Mesodermal cell (in vitro differentiated cells): ENCODE results near the gene TRAPPC8.
"Not testable (repeated sequence)": the region's sequence is repeated elsewhere in the genome, so short reads cannot be mapped to it uniquely, and the experiment has no call there.

Experiments
- H3K27ac ChIP-seq: 2 replicates; pipeline ENCODE4 v1.7.0; 2013; ENCODE audit warnings: mild to moderate bottlenecking, low read depth, low read length, moderate library complexity; ENCODE audit not compliant: severe bottlenecking
- H3K36me3 ChIP-seq: 2 replicates; pipeline ENCODE4 v1.7.1; 2013; ENCODE audit warnings: mild to moderate bottlenecking, low read length, moderate library complexity; ENCODE audit not compliant: control insufficient read depth, insufficient read depth
- H3K4me1 ChIP-seq: one replicate; pipeline ENCODE4 v1.7.1; 2013; ENCODE audit warnings: mild to moderate bottlenecking, low read length; ENCODE audit not compliant: insufficient read depth, control insufficient read depth, poor library complexity, severe bottlenecking
- H3K4me3 ChIP-seq: 2 replicates; pipeline ENCODE4 v1.7.0; 2013; ENCODE audit warnings: low read length, control low read depth, mild to moderate bottlenecking; ENCODE audit not compliant: insufficient read depth, poor library complexity, severe bottlenecking; ENCODE audit errors: extremely low read depth
- H3K9me3 ChIP-seq: 2 replicates; pipeline ENCODE4 v1.7.1; 2013; ENCODE audit warnings: mild to moderate bottlenecking, low read length, moderate library complexity; ENCODE audit not compliant: control insufficient read depth
- WGBS, 2 experiments: methylation state at CpG; one replicate each; pipeline ENCODE4 v1.1.5; 2013; ENCODE audit warnings: missing lambda C conversion rate in 2 of 2; ENCODE audit not compliant: insufficient coverage in 2 of 2; 5-methylcytosine and 5-hydroxymethylcytosine counted together

The TRAPPC8 gene

DNA sequence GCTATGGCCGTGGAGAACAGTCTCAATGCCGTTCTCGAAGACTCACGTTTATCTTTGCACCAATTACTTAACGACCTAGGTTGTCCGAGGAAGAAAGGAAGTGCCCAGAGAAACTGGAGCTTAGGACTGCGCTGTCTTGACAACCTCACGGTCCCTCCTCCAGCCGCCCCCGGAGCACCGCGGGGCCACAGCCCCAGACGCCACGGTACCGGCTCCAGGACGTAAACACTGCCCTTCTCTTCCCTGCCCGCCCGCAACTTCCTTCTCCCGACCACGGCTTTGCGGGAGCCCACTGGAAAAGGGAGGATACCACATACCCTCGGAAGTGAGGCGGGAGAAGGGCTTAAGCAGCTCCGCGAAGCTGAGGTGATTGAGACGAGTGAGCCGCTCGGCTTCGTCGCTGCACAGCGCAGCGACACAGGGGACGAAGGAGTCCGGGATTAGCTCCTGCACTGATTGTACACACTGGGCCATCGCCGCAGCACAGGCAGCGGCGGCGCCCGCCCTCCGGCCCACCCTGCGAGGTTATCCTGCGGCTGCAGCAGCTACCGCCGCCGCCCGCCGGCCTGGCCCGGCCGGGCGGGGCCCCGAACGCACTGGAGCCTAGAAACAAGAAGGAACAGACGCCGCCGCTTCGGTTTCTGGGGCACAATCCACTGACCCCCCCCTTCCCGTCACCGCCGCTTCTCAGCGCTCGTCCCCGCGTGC, 483 bp downstream of the TRAPPC8 start:
- Histone ChIP-seq H3K27ac (peak overlapping the region; percentile 95), H3K4me1 (peaks cover 9% of the 10 kb centered on the region), H3K9me3 (peaks cover 4% of the 10 kb centered on the region), H3K36me3 (peaks cover 9% of the 10 kb centered on the region), H3K4me3 (peak overlapping the region; percentile 94)
- 0% methylated on average over 36 to 60 of the region's 64 CpGs for WGBS, 2 experiments

DNA sequence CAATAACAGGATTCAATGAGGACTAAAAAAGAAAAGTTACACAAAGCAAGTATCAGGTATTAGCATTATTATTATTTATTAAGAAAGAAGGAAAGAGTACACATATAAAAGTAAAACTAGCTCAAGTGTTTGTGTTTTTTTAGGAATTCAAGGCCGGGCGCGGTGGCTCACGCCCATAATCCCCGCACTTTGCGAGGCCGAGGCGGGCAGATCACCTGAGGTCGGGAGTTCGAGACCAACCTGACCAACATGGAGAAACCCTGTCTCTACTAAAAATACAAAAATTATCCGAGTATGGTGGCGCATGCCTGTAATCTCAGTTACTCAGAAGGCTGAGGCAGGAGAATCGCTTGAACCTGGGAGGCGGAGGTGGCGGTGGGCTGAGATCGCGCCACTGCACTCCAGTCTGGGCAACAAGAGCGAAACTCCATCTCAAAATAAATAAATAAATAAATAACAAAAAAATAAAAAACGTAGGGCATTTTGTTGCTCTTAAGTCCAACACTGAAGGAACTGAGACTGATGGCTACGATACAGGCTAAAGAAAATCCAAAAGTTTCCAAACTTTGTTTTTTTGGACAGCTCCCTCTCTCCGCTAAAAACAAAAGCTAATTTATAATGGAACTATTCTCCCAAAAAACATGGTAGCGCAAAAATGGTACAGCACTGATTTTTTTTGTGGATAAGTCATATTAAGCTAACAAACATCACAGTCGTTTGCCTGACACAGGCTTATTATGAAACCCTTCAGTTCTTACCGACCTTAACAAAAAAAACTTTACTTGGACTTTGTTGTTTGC, 1.7 kb downstream of the TRAPPC8 start:
- H3K27ac ChIP-seq = no peak overlapping the region
- peak overlapping the region; percentile 94 for H3K4me3 ChIP-seq
- peaks cover 19% of the 10 kb centered on the region for H3K36me3 ChIP-seq
- H3K4me1 ChIP-seq = peaks cover 9% of the 10 kb centered on the region
- no peaks in the 10 kb centered on the region for H3K9me3 ChIP-seq
- 88 to 94% methylated on average over 9 to 11 of the region's 24 CpGs for WGBS, 2 experiments

DNA sequence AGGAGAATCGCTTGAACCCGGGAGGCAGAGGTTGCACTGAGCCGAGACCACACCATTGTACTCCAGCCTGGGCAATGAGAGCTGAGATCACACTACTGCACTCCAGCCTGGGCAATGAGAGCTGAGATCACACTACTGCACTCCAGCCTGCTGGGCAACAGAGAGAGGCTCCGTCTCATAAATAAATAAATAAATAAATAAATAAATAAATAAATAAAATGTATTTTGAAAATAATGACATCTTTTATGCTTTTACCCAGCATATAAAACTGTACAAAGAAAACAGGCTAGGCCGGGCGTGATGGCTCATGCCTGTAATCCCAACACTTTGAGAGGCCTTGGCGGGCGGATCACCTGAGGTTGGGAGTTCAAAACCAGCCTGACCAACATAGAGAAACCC, 8.2 kb downstream of the TRAPPC8 start:
- WGBS, 2 experiments = 85 to 92% methylated on average over 5 to 6 of the region's 8 CpGs
- H3K4me3 ChIP-seq, H3K4me1 ChIP-seq, H3K9me3 ChIP-seq, H3K27ac ChIP-seq: not testable (repeated sequence)
- peaks cover 37% of the 10 kb centered on the region for H3K36me3 ChIP-seq

DNA sequence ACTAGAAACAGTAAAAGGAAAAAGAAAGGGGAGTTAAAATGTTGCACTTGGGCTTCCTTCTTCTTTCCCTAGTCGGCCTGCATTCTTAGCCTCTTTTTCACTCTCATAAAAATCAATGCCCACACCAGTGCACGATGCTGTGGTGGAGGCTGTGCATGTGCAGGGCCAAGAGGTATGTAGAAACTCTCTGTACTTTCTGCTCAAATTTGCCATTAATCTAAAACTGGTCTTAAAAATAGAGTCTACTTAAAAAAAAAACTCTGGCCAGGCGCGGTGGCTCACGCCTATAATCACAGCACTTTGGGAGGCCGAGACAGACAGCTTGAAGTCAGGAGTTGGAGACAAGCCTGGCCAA, 11.1 kb downstream of the TRAPPC8 start:
- WGBS, 2 experiments = 79 to 95% methylated on average over 2 to 4 of the region's 6 CpGs
- Histone ChIP-seq H3K9me3 (no peaks in the 10 kb centered on the region), H3K4me3 (no peak overlapping the region), H3K27ac (no peak overlapping the region), H3K36me3 (peaks cover 45% of the 10 kb centered on the region), H3K4me1 (no peaks in the 10 kb centered on the region)

DNA sequence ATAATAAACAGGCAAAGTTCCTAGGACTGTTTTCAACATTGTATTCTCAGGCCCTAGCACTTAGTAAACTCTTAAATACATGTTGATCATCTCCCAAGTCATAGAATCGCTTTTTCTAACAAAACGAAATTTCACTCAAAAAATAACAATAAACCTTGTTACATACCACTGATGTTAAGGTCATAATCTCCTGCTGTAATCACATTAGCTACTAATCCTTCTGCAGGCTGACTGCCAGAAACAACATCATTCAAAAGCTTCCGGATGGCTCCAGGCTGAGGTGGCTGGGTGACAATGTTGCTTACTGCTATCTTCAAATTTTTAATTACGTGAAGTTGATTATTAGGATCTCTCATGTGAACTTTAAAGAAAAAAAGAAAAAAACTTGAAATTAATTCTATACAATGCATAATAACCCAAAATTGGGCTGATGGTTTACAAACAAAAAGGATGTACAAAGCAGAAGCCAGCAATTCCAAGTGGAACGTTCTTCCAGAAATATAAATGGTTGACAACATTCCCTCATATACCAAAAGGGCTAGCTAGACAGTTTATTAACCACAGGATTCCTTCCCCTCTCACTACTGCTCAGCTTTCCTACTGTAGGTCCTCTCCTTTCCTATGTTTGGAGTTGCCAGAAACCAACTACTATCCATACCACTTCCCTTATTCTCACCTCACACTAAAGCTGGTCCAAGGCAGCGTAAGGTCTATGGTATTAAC, 11.6 kb downstream of the TRAPPC8 start:
- 89 to 92% methylated on average over 2 to 3 of the region's 6 CpGs for WGBS, 2 experiments
- H3K4me1 ChIP-seq = no peaks in the 10 kb centered on the region
- H3K27ac ChIP-seq = no peak overlapping the region

DNA sequence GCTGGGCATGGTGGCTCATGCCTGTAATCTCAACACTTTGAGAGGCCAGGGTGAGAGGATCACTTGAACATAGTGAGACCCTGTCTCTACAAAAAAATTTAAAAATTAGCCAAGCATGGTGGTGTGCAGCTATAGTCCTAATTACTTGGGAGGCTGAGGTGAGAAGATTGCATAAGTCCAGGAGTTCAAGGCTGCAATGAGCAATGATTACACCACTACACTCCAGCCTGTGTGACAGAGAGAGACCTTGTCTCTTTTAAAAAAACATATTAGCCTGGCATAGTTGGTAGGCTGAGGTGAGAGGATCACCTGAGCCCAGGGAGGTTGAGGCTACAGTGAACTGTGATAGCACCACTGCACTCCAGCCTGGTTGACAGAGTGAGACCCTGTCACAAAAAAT, 13.7 kb downstream of the TRAPPC8 start:
- Histone ChIP-seq H3K36me3 (peaks cover 44% of the 10 kb centered on the region), H3K27ac (no peak overlapping the region), H3K4me1 (no peaks in the 10 kb centered on the region), H3K4me3 (no peak overlapping the region), H3K9me3 (no peaks in the 10 kb centered on the region)

More for the DNA sequence above, 11.6 kb downstream of the TRAPPC8 start:
- Histone ChIP-seq H3K9me3 (no peaks in the 10 kb centered on the region), H3K4me3 (no peak overlapping the region), H3K36me3 (peaks cover 46% of the 10 kb centered on the region)

DNA sequence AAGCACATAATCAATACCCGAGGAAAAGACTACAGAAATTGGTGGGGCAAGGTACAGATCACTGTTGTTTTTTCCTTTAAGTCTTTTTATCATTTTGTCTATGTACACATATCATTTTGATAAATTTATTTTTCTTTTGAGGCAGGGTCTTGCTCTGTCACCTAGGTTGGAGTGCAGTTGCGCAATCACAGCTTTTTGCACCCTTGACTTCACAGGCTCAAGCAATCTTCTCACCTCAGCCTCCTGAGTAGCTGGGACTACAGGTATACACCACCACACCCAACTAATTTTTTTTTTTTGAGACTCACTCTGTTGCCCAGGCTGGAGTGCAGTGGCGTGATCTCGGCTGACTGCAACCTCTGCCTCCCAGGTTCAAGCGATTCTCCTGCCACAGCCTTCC, 15.9 kb downstream of the TRAPPC8 start:
- H3K4me1 ChIP-seq, H3K27ac ChIP-seq, H3K4me3 ChIP-seq, H3K9me3 ChIP-seq: not testable (repeated sequence)
- H3K36me3 ChIP-seq = peaks cover 48% of the 10 kb centered on the region
- WGBS, 2 experiments = 97 to 100% methylated on average over 1 to 4 of the region's 5 CpGs

DNA sequence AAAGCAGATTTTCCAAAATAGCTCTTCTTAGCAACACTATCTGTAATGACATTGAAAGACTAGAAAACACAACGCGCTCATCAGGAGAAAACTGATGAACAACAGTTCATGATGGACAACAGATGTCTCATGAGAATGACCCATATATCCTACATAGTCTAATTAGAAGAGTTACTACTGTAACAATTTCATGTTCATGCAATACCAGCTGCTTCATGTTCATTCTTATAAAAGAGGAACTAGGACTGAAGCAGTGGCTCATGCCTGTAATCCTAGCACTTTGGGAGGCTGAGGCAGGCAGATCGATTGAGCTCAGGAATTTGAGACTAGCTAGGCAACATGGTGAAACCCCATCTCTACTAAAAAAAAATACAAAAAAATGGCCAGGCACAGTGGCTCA, 22.7 kb downstream of the TRAPPC8 start:
- Histone ChIP-seq H3K36me3 (peaks cover 45% of the 10 kb centered on the region), H3K27ac (no peak overlapping the region), H3K4me3 (no peak overlapping the region), H3K9me3 (no peaks in the 10 kb centered on the region), H3K4me1 (no peaks in the 10 kb centered on the region)
- WGBS, 2 experiments = 91 to 96% methylated on average over 1 to 3 of the region's 3 CpGs

DNA sequence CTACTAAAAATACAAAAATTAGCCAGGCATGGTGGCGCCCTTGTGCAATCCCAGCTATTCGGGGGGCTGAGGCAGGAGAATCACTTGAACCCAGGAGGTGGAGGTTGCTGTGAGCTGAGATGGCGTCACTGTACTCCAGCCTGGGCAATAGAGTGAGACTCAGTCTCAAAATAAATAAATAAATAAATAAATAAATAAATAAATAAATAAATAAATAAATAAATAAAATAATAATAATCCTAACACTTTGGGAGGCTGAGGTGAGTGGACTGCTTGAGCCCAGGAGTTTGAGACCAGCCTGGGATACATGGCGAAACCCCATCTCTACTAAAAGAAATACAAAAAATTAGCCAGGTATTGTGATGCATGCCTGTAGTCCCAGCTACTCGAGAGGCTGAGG, 23.6 kb downstream of the TRAPPC8 start:
- not testable (repeated sequence) for H3K4me3 ChIP-seq, H3K27ac ChIP-seq, H3K9me3 ChIP-seq, H3K4me1 ChIP-seq
- peaks cover 48% of the 10 kb centered on the region for H3K36me3 ChIP-seq
- WGBS, 2 experiments = 100% methylated on average over 1 of the region's 5 CpGs; no CpG with 5 or more reads in 1 of the 2 experiments

DNA sequence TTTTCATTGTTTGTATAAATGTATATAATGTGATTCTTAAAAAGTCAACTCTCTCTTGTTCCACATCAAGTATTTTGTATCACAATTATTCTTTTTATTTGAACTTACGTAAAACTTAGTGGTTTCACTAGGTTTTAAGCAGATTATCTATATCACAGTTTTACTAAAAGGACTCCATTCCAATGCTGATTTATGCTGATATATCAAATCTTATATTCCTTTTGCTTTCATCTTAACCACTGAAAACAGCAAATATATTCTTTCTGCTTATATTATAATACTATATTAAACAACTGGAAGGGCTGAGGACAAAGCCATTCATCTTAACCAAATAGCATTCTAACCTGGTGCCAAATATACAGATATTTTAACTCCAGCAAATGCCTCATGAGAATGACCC, 24.2 kb downstream of the TRAPPC8 start:
- Histone ChIP-seq H3K4me1 (no peaks in the 10 kb centered on the region), H3K9me3 (no peaks in the 10 kb centered on the region), H3K4me3 (no peak overlapping the region), H3K36me3 (peaks cover 50% of the 10 kb centered on the region), H3K27ac (no peak overlapping the region)
- no CpG with 5 or more reads among the region's 1 CpG for WGBS, 2 experiments

DNA sequence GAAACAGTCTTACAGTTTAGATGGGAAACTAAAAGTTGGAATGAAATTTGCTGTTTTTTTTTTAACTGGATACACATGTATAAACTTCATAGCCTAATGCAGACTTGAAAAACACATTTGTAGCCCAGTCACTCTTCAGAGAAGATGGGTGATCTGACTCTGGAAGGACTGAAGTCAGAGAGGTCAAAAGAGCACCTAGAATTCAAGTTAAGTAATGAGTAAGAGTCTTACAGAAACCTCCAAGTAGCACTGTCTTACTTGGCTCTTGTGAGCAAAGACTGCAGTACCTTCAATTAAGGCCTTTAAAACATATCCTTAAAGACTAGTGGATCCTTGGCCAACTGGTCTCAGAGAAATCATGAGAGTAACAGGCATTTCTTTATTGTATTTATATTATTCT, 41.9 kb downstream of the TRAPPC8 start:
- Histone ChIP-seq H3K27ac (no peak overlapping the region), H3K4me3 (no peak overlapping the region), H3K36me3 (peaks cover 57% of the 10 kb centered on the region), H3K4me1 (no peaks in the 10 kb centered on the region), H3K9me3 (no peaks in the 10 kb centered on the region)
